GM04504 (cell line): ENCODE results near the gene PTPN6.
A peak's percentile ranks its signal among the peaks of the same experiment; 100 is the strongest.

Source experiments
- DNase-seq: peaks from one replicate; pipeline ENCODE4 v3.0.0-alpha.2; 2012; ENCODE audit warnings: low read depth

The PTPN6 gene

GRCh38 chr12:6970096-6970527 lies 19.0 kb downstream of the PTPN6 start:
- DNase-seq: no peak

- no peak for DNase-seq
Measured at GRCh38 chr12:6974180-6974579, 23.0 kb downstream of the PTPN6 start.

GRCh38 chr12:6975297-6976032 lies 24.3 kb downstream of the PTPN6 start:
- DNase-seq: no peak

- DNase-seq: no peak
Measured at GRCh38 chr12:6977653-6978052, 26.5 kb downstream of the PTPN6 start.

- DNase-seq: no peak
Measured at GRCh38 chr12:6978188-6978587, 27.0 kb downstream of the PTPN6 start.

GRCh38 chr12:6978611-6979011 lies 27.5 kb downstream of the PTPN6 start:
- no peak for DNase-seq

- no peak for DNase-seq
Measured at GRCh38 chr12:6979021-6979420, 27.9 kb downstream of the PTPN6 start.

- no peak for DNase-seq
Measured at GRCh38 chr12:6979453-6979852, 28.3 kb downstream of the PTPN6 start.

GRCh38 chr12:6980075-6980474 lies 28.9 kb downstream of the PTPN6 start:
- no peak for DNase-seq

GRCh38 chr12:6980740-6981139 lies 29.6 kb downstream of the PTPN6 start:
- no peak for DNase-seq

GRCh38 chr12:6981152-6982052 lies 30.2 kb downstream of the PTPN6 start:
- no peak for DNase-seq

GRCh38 chr12:6982532-6982931 lies 31.4 kb downstream of the PTPN6 start:
- DNase-seq: no peak

- no peak for DNase-seq
Measured at GRCh38 chr12:6987956-6988553, 36.9 kb downstream of the PTPN6 start.

- DNase-seq: peak; percentile 46
Measured at GRCh38 chr12:6996040-6996441, 44.9 kb downstream of the PTPN6 start.

GRCh38 chr12:6998715-6999451 lies 47.7 kb downstream of the PTPN6 start:
- no peak for DNase-seq

- no peak for DNase-seq
Measured at GRCh38 chr12:7001921-7002591, 50.9 kb downstream of the PTPN6 start.

- no peak for DNase-seq
Measured at GRCh38 chr12:7004287-7004803, 53.2 kb downstream of the PTPN6 start.

- no peak for DNase-seq
Measured at GRCh38 chr12:7004840-7005239, 53.7 kb downstream of the PTPN6 start.

- no peak for DNase-seq
Measured at GRCh38 chr12:7005311-7005710, 54.2 kb downstream of the PTPN6 start.

- no peak for DNase-seq
Measured at GRCh38 chr12:7006639-7007038, 55.5 kb downstream of the PTPN6 start.

- DNase-seq: no peak
Measured at GRCh38 chr12:7008864-7009263, 57.7 kb downstream of the PTPN6 start.
